ENCODE measurements around the gene STAP2.

The STAP2 gene

DNA sequence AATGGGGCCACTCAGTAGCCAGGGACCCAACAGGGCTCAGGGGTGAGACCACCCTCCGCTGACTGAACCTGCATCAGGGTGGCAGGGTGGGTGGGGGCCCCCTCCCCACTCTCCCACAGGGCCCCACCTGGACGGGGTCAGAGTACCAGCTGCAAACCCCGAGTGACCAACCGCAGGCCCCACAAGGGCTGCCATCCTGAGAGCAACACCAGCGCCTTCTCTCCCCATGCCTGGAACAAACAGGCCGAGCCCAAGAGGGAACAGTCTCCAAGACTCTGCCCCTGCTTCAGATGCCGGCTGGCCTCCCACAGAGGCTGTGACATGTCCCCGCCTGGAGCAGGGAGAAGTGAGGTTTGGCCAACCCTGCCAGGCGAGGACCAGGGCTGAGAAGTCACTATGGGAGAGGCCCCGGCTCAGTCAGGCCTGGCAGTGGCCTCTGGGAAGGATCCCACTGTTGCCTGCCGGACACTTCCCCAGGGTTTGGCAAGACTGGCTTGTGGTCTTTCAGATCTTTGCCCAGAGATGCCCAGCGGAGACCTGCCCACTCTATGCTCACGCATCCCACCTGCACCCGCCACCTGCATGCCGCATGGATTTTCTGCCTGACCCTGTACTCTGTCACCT, 31.9 kb upstream of the STAP2 start:
- in situ Hi-C loops (cut with HindIII; ENCODE audit: low sequenced_read_pairs): no loop called here

DNA sequence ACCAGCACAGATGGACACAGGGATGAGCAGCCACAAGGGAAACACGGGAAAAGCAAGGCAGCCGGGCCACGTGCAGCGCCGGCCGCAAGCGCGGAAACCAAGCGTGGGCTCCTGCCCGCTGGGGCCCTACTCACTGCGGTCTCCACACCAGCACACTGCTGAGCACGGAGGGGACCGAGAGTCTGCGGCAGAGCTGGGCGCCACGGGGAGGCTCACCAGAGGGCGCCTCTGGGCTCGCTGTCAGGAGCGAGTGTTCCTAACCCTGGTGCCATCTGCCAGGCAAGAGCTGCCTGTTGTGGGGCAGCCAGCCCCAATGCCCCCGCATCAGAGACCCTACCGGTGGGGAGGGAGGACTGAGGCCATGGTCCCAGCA, 31.2 kb upstream of the STAP2 start:
- in situ Hi-C loops (cut with HindIII; ENCODE audit: low sequenced_read_pairs): loop anchor here (10.0 kb wide), 2 partner anchors 45 to 75 kb away; no protein-coding TSS in a partner anchor

- in situ Hi-C loops (cut with HindIII; ENCODE audit: low sequenced_read_pairs): loop anchor here (10.0 kb wide), 2 partner anchors 46 to 76 kb away; no protein-coding TSS in a partner anchor
Observed at GRCh38 chr19:4369109-4369887, 30.7 kb upstream of the STAP2 start.

DNA sequence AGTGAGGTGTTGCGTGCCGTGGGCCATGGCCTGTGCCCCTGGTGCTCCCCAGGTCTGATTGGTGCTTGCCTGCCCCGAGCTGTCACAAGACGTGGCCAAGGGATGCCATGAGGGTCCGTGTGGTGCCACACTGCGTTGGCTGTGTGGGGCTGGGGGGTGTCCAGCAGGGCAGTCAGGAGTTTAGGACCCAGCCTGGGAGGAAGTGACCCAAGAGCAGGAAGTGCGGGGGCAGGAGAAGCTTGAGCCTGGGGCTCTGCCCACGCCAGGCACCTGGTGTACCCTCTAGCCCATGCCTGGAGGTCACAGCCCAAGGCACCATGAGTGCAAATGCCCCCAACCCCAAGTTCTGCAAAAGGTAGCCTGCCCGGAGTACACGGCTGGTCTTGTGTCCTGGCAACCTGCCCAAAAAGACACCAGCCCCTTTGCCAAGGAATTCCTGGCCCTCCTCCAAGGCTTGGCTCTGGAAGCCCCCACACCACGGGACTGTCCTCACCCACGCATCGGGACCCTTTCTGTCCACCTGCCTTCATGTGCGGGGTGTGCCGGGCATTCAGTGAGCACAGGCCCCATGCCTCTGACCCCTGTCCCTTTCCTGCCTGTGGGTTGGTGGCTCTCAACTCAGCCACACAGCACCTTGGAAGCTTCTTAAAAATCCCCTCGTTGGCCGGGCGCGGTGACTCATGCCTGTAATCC, 29.6 kb upstream of the STAP2 start:
- in situ Hi-C loops (cut with HindIII; ENCODE audit: low sequenced_read_pairs): loop anchor here (10.0 kb wide), 2 partner anchors 47 to 77 kb away; no protein-coding TSS in a partner anchor

DNA sequence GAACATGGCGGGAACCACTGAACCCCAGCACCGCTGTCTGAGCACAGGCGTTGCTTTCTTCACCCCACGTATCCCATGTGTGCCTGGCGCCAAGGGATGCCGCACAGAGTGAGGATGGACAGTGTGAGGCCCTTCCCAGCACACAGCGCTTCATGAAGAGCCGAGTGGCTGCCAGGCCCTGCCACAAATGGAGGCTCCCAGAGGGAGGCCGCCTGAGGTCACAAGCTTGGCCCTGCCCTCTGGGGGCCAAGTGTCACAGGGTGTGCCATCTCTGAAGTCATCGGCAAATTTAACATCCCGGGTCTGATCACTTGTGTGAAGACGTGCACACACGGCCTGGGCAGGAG, 29.1 kb upstream of the STAP2 start:
- in situ Hi-C loops (cut with HindIII; ENCODE audit: low sequenced_read_pairs): loop anchor here (10.0 kb wide), 2 partner anchors 47 to 77 kb away; no protein-coding TSS in a partner anchor

DNA sequence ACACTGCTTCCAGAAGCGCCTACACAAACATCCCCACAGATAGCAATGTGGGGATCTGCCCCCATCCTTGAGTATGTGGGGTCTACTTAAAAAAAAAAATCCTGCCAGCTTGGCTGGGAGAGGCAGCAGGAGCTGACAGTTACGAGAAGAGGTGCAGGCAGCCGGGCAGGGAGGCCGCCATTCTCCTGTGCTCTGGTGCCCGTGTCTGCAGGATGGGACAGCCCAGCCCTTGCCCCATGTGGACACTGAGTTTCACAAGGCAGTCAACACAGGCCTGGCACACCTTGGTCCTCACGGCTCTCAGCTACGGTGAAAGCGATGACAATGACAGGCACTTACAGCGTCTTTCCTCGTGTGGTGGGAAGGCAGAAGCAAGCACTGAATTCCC, 28.7 kb upstream of the STAP2 start:
- in situ Hi-C loops (cut with HindIII; ENCODE audit: low sequenced_read_pairs): loop anchor here (10.0 kb wide), 2 partner anchors 47 to 77 kb away; no protein-coding TSS in a partner anchor

DNA sequence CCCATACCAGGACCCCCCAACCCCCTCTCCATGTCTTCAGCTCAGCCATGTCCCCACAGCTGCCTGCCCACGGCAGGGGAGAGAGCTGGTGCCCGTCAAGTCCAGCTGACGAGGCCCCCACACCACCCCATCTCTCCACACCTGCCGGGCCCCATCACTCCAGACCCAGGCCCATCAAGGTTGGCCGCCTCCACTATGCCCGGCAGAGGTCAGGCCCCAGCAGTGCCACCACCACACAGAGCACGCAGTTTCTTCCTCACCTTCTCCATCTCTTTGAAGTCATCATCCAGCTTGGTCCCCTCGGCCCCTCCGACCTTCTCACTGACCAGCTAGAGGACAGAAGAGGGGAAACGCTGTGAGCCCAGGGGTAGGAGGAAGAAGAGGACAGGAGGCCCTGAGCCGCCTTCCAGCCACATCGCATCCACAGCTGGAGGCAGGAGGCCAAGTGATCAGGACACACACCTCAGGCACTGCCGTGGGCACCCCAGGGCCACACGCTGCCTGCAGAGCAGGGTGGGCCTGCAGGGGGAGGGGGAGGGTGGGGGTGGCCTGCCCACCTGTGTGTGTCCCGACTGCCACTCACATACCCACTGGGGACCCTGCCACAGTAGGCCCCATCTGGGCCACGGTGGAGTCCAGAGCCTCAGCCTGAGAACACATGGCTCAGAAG, 28.2 kb upstream of the STAP2 start:
- in situ Hi-C loops (cut with HindIII; ENCODE audit: low sequenced_read_pairs): loop anchor here (10.0 kb wide), 2 partner anchors 48 to 78 kb away; no protein-coding TSS in a partner anchor

- in situ Hi-C loops (cut with HindIII; ENCODE audit: low sequenced_read_pairs): loop anchor here (10.0 kb wide), 2 partner anchors 49 to 79 kb away; no protein-coding TSS in a partner anchor
Observed at GRCh38 chr19:4365791-4366665, 27.4 kb upstream of the STAP2 start.

DNA sequence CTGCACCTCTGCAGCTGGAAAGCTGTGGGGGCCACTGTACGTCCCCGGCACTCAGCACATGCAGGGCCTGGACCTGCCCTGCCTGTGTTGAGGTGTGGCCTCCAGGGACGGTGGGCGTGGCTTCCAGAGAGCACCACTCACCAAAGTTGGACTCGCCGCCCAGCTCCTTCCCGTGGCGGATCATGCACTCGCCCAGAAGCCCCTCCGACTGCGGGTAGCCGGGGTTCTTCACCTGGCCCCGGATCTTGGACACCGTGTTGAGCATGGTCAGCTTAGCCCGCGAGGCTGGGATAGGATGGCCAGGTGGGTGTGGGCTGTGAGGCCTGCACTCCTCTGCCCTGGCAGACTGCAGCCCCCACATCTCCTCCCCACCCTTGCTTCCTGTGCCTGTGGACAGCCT, 26.7 kb upstream of the STAP2 start:
- in situ Hi-C loops (cut with HindIII; ENCODE audit: low sequenced_read_pairs): loop anchor here (10.0 kb wide), 2 partner anchors 49 to 79 kb away; no protein-coding TSS in a partner anchor

GRCh38 chr19:4363571-4364304, 25.1 kb upstream of the STAP2 start:
- in situ Hi-C loops (cut with HindIII; ENCODE audit: low sequenced_read_pairs): loop anchor here (10.0 kb wide), 2 partner anchors 51 to 81 kb away; no protein-coding TSS in a partner anchor

DNA sequence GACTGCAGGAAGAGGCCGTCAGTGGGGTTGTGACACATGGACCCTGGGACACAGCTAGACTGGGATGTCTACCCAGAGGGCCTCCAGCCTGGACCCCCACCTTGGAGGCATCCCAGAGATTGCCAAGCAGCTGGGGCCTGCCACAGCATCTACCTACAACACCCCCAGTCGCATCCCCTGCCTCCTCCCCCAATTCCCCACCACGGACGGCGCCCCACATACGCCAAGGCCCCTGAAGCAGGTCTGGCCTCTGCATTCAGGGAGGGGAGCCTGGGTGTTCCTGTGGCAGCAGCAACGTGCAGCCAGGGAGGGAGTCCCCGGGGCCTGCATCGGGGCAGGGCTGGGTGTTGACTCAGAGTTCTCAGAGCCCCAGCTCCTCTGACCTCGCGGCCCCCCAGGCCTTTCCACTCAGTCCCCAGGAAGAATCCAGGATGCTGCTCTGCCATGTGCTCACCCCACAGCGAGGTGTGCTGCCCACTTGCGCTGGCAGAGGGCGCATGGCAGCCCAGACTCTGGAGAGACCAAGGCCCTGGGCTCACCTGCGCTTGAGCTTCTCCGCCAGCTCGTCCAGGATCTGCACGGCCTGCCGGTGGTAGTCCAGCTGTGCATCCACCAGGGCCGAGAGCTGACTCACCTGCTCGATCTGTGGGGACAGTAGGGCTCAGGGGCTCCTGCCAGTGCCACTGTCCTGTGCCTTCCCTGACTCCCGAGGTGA, 24.4 kb upstream of the STAP2 start:
- in situ Hi-C loops (cut with HindIII; ENCODE audit: low sequenced_read_pairs): loop anchor here (10.0 kb wide), 2 partner anchors 52 to 82 kb away; no protein-coding TSS in a partner anchor

- in situ Hi-C loops (cut with HindIII; ENCODE audit: low sequenced_read_pairs): loop anchor here (10.0 kb wide), 2 partner anchors 53 to 83 kb away; no protein-coding TSS in a partner anchor
Observed at GRCh38 chr19:4362101-4362828, 23.6 kb upstream of the STAP2 start.

GRCh38 chr19:4361152-4362046, 22.8 kb upstream of the STAP2 start:
- in situ Hi-C loops (cut with HindIII; ENCODE audit: low sequenced_read_pairs): loop anchor here (10.0 kb wide), 2 partner anchors 53 to 83 kb away; no protein-coding TSS in a partner anchor

- in situ Hi-C loops (cut with HindIII; ENCODE audit: low sequenced_read_pairs): loop anchor here (10.0 kb wide), 2 partner anchors 54 to 84 kb away; no protein-coding TSS in a partner anchor
Observed at GRCh38 chr19:4360641-4361151, 22.1 kb upstream of the STAP2 start.

DNA sequence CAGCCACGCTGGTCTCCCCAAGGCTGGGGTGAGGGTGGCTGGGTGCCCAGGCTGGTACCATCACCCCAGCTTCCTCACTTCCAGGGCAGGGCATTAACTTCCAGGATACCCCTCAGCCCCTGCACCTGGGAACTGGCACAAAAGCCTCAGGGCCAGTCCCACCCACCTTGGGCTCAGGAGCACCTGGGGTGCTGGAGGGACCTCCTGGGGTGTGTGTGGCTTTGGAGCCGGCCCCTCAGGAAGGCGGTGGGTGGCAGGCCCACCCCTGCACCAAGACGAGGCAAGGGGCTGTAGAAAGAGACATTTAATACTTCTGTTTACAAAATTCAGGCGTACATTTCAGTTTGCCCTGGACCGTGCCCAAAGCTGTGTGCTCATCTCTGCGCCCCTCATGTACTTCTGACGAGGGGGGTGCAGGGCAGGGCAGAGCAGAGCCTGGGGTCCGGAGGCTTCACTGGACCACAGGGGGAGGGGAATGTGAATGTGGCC, 21.5 kb upstream of the STAP2 start:
- in situ Hi-C loops (cut with HindIII; ENCODE audit: low sequenced_read_pairs): loop anchor here (10.0 kb wide), 2 partner anchors 55 to 85 kb away; no protein-coding TSS in a partner anchor

DNA sequence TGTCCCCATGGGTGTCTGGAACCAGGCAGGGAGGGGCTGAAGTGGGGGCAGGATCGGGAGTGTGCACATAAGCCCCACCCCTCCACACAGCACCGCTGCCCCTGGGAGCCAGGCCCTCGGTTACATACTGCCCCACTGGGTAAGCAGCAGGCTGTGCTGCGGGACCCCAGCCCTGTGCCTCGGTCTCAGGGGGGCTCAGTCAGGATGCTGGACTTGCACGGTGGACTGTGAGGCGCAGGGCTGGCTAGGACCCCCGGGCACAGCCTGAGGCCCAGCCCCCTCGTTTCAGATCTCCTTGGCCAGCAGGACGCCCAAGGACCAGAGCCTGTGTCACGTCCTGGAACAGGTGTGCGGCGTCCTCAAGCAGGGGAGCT, 21.0 kb upstream of the STAP2 start:
- in situ Hi-C loops (cut with HindIII; ENCODE audit: low sequenced_read_pairs): no loop called here
